Measurements from ENCODE around the gene ZBTB45. TPM values are rescaled to one million over a fixed set of nuclear protein-coding genes. Genes with fewer than 3 reads are reported as not detected.

The ZBTB45 gene
- total and polyA plus RNA-seq, 9 of the 15 experiments (the other 6 are each of a cell fraction or from before 2014, with no cell fraction given), result 0.08 to 16.1 (median 1.8) TPM

DNA sequence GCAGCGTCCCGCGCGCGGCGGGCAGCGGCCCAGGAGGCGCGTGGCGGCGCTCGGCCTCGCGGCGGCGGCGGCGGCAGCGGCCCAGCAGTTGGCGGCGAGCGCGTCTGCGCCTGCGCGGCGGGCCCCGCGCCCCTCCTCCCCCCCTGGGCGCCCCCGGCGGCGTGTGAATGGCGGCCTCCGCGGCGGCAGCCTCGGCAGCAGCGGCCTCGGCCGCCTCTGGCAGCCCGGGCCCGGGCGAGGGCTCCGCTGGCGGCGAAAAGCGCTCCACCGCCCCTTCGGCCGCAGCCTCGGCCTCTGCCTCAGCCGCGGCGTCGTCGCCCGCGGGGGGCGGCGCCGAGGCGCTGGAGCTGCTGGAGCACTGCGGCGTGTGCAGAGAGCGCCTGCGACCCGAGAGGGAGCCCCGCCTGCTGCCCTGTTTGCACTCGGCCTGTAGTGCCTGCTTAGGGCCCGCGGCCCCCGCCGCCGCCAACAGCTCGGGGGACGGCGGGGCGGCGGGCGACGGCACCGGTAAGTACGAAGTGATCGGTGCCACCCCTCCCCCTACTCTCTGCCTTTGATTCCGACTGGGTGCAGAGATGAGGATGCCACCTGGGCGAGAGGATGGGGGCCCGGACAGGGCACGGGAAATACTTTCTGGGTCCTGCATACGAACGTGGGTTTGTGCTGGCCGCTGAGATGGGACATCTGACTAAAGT is 25.1 kb upstream of the ZBTB45 start (continued):
- TF ChIP-seq SIN3A (IDR thresholded peaks at IDR 0.05; ENCODE audit: borderline replicate concordance in 2 of 2, control insufficient read depth in 1 of 2, low read depth in 2 of 2, low read length in 2 of 2) (peak; percentile 47 to 62; a peak in 2 of 4 replicates), CBX2 (IDR thresholded peaks at IDR 0.05; ENCODE audit: insufficient read depth, low read length, poor library complexity, severe bottlenecking) (no peak), HLTF (IDR thresholded peaks at IDR 0.05) (no peak), BCL6 (CRISPR knock-in tag; IDR thresholded peaks at IDR 0.05) (no peak), FOXA3 (CRISPR knock-in tag; conservative IDR thresholded peaks at IDR 0.05 in 1 of 2, IDR thresholded peaks at IDR 0.05 in 1 of 2) (peak in 1 of 2 experiments; percentile 31; a peak in 1 of 4 replicates), TAF7 (tag; IDR thresholded peaks at IDR 0.05) (no peak), RBFOX2 (IDR thresholded peaks at IDR 0.05; ENCODE audit: low read depth, low read length) (peak; percentile 79), SIN3B (IDR thresholded peaks at IDR 0.05; ENCODE audit: low read depth) (peak; percentile 66), GABPA (tag; conservative IDR thresholded peaks at IDR 0.05; ENCODE audit: low read depth) (no peak; the same call in 1 of the 2 replicates), SMARCA4 (IDR thresholded peaks at IDR 0.05) (no peak)
- TF ChIP-seq, protein P1, sequence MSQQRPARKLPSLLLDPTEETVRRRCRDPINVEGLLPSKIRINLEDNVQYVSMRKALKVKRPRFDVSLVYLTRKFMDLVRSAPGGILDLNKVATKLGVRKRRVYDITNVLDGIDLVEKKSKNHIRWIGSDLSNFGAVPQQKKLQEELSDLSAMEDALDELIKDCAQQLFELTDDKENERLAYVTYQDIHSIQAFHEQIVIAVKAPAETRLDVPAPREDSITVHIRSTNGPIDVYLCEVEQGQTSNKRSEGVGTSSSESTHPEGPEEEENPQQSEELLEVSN (IDR thresholded peaks at IDR 0.05; ENCODE audit: borderline replicate concordance in 1 of 2, extremely low read depth in 1 of 2, insufficient read depth in 1 of 2, insufficient read length in 1 of 2, low read depth in 1 of 2, low read length in 1 of 2, poor library complexity in 1 of 2, severe bottlenecking in 1 of 2), result peak; percentile 12 to 71
- TF ChIP-seq, protein P2, sequence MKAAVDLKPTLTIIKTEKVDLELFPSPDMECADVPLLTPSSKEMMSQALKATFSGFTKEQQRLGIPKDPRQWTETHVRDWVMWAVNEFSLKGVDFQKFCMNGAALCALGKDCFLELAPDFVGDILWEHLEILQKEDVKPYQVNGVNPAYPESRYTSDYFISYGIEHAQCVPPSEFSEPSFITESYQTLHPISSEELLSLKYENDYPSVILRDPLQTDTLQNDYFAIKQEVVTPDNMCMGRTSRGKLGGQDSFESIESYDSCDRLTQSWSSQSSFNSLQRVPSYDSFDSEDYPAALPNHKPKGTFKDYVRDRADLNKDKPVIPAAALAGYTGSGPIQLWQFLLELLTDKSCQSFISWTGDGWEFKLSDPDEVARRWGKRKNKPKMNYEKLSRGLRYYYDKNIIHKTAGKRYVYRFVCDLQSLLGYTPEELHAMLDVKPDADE (conservative IDR thresholded peaks at IDR 0.05; ENCODE audit: control insufficient read depth, low read depth, low read length), result no peak
- TF ChIP-seq, protein P3, sequence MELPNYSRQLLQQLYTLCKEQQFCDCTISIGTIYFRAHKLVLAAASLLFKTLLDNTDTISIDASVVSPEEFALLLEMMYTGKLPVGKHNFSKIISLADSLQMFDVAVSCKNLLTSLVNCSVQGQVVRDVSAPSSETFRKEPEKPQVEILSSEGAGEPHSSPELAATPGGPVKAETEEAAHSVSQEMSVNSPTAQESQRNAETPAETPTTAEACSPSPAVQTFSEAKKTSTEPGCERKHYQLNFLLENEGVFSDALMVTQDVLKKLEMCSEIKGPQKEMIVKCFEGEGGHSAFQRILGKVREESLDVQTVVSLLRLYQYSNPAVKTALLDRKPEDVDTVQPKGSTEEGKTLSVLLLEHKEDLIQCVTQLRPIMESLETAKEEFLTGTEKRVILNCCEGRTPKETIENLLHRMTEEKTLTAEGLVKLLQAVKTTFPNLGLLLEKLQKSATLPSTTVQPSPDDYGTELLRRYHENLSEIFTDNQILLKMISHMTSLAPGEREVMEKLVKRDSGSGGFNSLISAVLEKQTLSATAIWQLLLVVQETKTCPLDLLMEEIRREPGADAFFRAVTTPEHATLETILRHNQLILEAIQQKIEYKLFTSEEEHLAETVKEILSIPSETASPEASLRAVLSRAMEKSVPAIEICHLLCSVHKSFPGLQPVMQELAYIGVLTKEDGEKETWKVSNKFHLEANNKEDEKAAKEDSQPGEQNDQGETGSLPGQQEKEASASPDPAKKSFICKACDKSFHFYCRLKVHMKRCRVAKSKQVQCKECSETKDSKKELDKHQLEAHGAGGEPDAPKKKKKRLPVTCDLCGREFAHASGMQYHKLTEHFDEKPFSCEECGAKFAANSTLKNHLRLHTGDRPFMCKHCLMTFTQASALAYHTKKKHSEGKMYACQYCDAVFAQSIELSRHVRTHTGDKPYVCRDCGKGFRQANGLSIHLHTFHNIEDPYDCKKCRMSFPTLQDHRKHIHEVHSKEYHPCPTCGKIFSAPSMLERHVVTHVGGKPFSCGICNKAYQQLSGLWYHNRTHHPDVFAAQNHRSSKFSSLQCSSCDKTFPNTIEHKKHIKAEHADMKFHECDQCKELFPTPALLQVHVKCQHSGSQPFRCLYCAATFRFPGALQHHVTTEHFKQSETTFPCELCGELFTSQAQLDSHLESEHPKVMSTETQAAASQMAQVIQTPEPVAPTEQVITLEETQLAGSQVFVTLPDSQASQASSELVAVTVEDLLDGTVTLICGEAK (IDR thresholded peaks at IDR 0.05), result 0 out of 2 replicates have a peak, but pooled peaks have one; percentile 15
- TF ChIP-seq, protein P3 (CRISPR knock-in tag; IDR thresholded peaks at IDR 0.05), result no peak

Data from K562 (cell line).